WTC11 (cell line): Measurements from ENCODE around the gene PLXNA1.
A peak's percentile ranks its signal among the peaks of the same experiment; 100 is the strongest.

Source experiments
- CREM ChIP-seq: sonication (generic); formaldehyde crosslinking; IDR thresholded peaks from 2 replicates; pipeline ENCODE4 v1.8.1; 2022; ENCODE audit warnings: mild to moderate bottlenecking, missing genetic modification reagents, moderate library complexity
- CTCF ChIP-seq: fragments of 200-600 bp; IDR thresholded peaks from 2 replicates; pipeline ENCODE4 v1.8.0; 2022; ENCODE audit warnings: antibody characterized with exemption
- EMX1 ChIP-seq: fragments of 250-450 bp; sonication (Bioruptor Pico); IDR thresholded peaks from 2 replicates; pipeline ENCODE4 v1.8.0; 2021; ENCODE audit warnings: mild to moderate bottlenecking
- JUN ChIP-seq: sonication (generic); formaldehyde crosslinking; IDR thresholded peaks from 2 replicates; pipeline ENCODE4 v1.8.0; 2023; ENCODE audit warnings: mild to moderate bottlenecking, missing genetic modification reagents
- MAX ChIP-seq: sonication (generic); formaldehyde crosslinking; IDR thresholded peaks from 2 replicates; pipeline ENCODE4 v1.8.0; 2022; ENCODE audit warnings: mild to moderate bottlenecking, missing genetic modification reagents
- USF1 ChIP-seq: sonication (generic); formaldehyde crosslinking; IDR thresholded peaks from 2 replicates; pipeline ENCODE4 v1.8.0; 2022; ENCODE audit warnings: mild to moderate bottlenecking, missing genetic modification reagents
- ZMAT4 ChIP-seq: fragments of 250-450 bp; sonication (Bioruptor Pico); IDR thresholded peaks from 2 replicates; pipeline ENCODE4 v1.9.0; 2021; ENCODE audit warnings: mild to moderate bottlenecking
- ZNF121 ChIP-seq: sonication (generic); formaldehyde crosslinking; IDR thresholded peaks from 2 replicates; pipeline ENCODE4 v1.8.0; 2023; ENCODE audit warnings: missing genetic modification reagents
- ZNF425 ChIP-seq: fragments of 250-450 bp; sonication (Bioruptor Pico); conservative IDR thresholded peaks from 2 replicates; pipeline ENCODE4 v1.9.0; 2021; ENCODE audit warnings: mild to moderate bottlenecking
- ZNF532 ChIP-seq: fragments of 250-450 bp; sonication (Bioruptor Pico); IDR thresholded peaks from 2 replicates; pipeline ENCODE4 v1.9.0; 2021; ENCODE audit warnings: mild to moderate bottlenecking, borderline replicate concordance

- no peak for TF ChIP-seq CTCF
- TF ChIP-seq USF1 (CRISPR knock-in tag) = no peak
- peak; percentile 48; the same call in 1 of the 2 replicates for TF ChIP-seq ZNF121 (CRISPR knock-in tag)
- 0 out of 2 replicates have a peak, but pooled peaks have one; percentile 27 for TF ChIP-seq CREM
- TF ChIP-seq EMX1 (CRISPR knock-in tag) = no peak
- TF ChIP-seq ZMAT4 (CRISPR knock-in tag) = no peak
- TF ChIP-seq ZNF425 (CRISPR knock-in tag) = no peak
- no peak for TF ChIP-seq JUN (CRISPR knock-in tag)
- peak; percentile 64 for TF ChIP-seq MAX (CRISPR knock-in tag)
- no peak; the same call in 1 of the 2 replicates for TF ChIP-seq ZNF532
Measured at GRCh38 chr3:127002195-127003174, 19.6 kb downstream of the PLXNA1 start.
